ENCODE measurements around the gene GCN1.

GCN1 gene

GRCh38 chr12:120141336-120141735 is 53.2 kb downstream of the GCN1 start:
- no peak for DNase-seq

GRCh38 chr12:120140603-120141002 is 53.9 kb downstream of the GCN1 start:
- DNase-seq = no peak

GRCh38 chr12:120139958-120140357 is 54.6 kb downstream of the GCN1 start:
- no peak for DNase-seq

- no peak for DNase-seq
Observed at GRCh38 chr12:120138366-120138765, 56.1 kb downstream of the GCN1 start.

- DNase-seq = no peak
Observed at GRCh38 chr12:120137833-120138232, 56.7 kb downstream of the GCN1 start.

- DNase-seq = no peak
Observed at GRCh38 chr12:120136093-120136770, 58.3 kb downstream of the GCN1 start.

GRCh38 chr12:120134307-120134980 is 60.1 kb downstream of the GCN1 start:
- DNase-seq = no peak

- no peak for DNase-seq
Observed at GRCh38 chr12:120132863-120133385, 61.6 kb downstream of the GCN1 start.

GRCh38 chr12:120132054-120132836 is 62.3 kb downstream of the GCN1 start:
- DNase-seq = no peak

GRCh38 chr12:120131116-120131515 is 63.4 kb downstream of the GCN1 start:
- no peak for DNase-seq

GRCh38 chr12:120130011-120130410 is 64.5 kb downstream of the GCN1 start:
- DNase-seq = no peak

GRCh38 chr12:120126635-120127005 is 67.9 kb downstream of the GCN1 start:
- no peak for DNase-seq

GRCh38 chr12:120125792-120126634 is 68.5 kb downstream of the GCN1 start:
- no peak for DNase-seq

- DNase-seq = no peak
Observed at GRCh38 chr12:120125029-120125428, 69.5 kb downstream of the GCN1 start.

- no peak for DNase-seq
Observed at GRCh38 chr12:120121766-120122293, 72.7 kb downstream of the GCN1 start.

GRCh38 chr12:120121343-120121742 is 73.2 kb downstream of the GCN1 start:
- no peak for DNase-seq

GRCh38 chr12:120119271-120119973 is 75.1 kb downstream of the GCN1 start:
- no peak for DNase-seq

- no peak for DNase-seq
Observed at GRCh38 chr12:120118321-120119061, 76.0 kb downstream of the GCN1 start.

GRCh38 chr12:120117961-120118320 is 76.6 kb downstream of the GCN1 start:
- no peak for DNase-seq

GRCh38 chr12:120116792-120117651 is 77.5 kb downstream of the GCN1 start:
- DNase-seq = peak; percentile 52

Data from NCI-H1694 treated with DMSO at 0.1 percent for 48 hours (cell line).